GM18907 (cell line): ENCODE measurements around the gene MRPL43.
A peak's percentile ranks its signal among the peaks of the same experiment; 100 is the strongest.

Experiments
- ATAC-seq: cut with Tn5 transposase; IDR thresholded peaks from one replicate; pipeline ENCODE4 v1.9.1; 2021; ENCODE audit warnings: mild to moderate bottlenecking, moderate library complexity; ENCODE audit not compliant: unreplicated experiment

The MRPL43 gene

DNA sequence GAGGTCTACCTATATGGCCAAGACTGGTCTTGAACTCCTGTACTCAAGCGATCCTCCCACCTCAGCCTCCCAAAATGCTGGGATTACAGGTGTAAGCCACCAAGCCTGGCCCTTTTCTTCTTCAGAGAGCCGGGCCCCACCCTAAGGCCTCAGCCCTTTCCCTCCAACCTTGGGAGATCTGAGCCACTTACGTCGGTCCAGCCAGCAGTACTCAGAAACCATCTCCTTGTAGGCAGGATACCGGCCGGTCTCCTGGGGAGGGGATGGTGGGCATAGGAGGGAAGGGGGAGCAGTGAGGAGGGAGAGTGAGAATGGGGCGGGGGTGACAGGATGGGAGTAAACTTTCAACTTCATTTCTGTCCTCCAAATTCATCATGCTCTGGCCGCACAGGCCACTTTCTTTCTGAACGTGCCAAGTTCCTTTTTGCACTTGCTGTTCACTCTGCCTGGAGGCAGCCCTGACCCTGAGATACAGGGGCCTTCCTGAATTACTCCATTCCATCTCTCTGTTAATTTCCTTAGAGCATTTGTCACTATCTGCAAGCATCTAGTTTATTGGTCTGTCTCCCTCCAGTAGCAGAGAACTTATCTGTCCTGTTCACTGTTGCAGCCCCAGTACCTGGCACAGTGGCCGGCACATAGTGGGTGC lies 33.3 kb upstream of the MRPL43 start:
- ATAC-seq, result no peak

DNA sequence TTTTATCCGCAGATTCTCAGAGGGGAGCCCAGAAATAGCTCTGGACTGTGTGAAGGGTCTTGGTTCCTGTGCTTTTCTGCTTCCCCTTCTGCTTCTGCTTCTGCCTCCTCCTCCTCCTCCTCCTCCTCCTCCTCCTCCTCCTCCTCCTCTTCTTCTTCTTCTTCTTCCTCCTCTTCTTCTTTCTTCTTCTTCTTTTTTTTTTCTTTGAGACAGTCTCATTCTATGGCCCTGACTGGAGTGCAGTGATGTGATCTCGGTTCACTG lies 32.1 kb upstream of the MRPL43 start:
- no peak for ATAC-seq

- ATAC-seq, result no peak
Measured at GRCh38 chr10:101018600-101019439, 31.5 kb upstream of the MRPL43 start.

DNA sequence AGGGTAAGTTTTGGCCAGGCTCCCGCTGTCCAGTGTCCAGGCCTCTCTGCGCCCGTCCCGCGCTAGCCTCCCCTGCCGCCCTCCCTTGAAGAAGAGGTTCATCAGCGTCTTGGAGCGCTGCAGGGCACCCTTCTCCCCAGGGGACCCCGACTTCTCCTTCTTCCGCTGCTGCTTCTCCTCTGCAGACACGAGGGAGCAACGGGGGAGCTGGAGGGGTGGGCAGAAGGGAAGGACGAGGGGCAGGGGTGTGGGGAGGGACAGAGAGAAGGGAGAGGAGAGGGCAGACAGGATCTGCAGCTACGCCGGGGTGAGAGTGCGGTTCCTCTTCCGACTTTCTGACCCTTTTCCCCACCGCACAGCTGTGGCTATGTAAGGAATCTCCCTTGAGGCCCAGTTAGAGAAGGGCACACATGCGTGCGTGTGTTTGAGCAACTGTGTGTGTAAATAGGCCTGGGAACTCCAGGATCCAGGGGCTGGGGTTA lies 30.9 kb upstream of the MRPL43 start:
- ATAC-seq, result no peak

DNA sequence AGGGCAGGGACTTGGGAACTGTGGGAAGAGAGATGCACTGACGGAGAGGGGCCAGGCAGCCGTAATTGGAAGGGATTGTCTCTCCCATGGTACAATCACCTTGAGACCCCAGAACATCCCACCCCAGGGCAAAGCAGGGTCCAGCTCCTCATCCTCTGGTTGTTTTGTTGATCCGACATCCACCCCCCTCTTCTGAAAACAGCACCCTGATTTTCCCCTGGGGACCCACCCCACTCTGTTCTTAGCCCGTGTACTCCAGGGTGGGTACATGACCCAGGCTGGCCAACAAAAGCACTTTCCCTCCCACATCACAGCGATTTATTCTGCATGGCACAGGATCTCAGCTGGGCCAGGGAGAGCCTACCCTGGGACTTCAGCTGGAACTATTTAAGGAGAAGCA lies 29.5 kb upstream of the MRPL43 start:
- ATAC-seq, result no peak

GRCh38 chr10:101015582-101015973 lies 28.3 kb upstream of the MRPL43 start:
- no peak for ATAC-seq

DNA sequence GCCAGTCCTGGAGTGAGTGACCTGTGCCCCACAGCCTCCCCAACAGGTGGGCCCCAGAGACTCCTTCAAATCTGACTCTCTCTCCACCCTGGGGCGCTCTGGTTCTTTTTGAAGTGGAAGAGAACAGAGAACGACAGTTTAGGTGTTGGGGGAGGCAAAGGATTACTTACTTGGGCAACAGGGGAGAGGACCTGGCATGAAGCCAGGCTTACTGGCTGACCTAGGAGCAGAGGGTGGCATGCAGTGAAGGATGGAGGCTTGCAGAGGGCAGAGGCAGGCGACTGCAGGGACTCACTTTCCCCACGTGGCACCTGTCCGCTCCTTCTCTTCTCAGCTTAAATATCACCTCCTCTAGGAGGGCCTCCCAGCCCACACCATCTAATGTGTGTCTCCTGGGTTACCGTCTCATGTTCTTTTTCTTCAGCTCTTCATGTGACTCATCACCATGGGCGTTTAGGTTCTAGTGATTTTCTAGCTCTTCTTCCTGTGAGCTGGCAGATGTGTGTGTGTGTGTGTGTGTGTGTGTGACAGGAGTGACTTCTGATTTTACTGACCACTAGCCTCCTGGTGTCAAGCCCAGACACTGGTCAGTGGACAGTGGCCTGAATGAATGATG lies 27.8 kb upstream of the MRPL43 start:
- no peak for ATAC-seq

- ATAC-seq, result no peak
Measured at GRCh38 chr10:101014230-101014884, 27.1 kb upstream of the MRPL43 start.

GRCh38 chr10:101013365-101013825 lies 26.1 kb upstream of the MRPL43 start:
- no peak for ATAC-seq

GRCh38 chr10:101012525-101013364 lies 25.4 kb upstream of the MRPL43 start:
- ATAC-seq, result peak; percentile 86

DNA sequence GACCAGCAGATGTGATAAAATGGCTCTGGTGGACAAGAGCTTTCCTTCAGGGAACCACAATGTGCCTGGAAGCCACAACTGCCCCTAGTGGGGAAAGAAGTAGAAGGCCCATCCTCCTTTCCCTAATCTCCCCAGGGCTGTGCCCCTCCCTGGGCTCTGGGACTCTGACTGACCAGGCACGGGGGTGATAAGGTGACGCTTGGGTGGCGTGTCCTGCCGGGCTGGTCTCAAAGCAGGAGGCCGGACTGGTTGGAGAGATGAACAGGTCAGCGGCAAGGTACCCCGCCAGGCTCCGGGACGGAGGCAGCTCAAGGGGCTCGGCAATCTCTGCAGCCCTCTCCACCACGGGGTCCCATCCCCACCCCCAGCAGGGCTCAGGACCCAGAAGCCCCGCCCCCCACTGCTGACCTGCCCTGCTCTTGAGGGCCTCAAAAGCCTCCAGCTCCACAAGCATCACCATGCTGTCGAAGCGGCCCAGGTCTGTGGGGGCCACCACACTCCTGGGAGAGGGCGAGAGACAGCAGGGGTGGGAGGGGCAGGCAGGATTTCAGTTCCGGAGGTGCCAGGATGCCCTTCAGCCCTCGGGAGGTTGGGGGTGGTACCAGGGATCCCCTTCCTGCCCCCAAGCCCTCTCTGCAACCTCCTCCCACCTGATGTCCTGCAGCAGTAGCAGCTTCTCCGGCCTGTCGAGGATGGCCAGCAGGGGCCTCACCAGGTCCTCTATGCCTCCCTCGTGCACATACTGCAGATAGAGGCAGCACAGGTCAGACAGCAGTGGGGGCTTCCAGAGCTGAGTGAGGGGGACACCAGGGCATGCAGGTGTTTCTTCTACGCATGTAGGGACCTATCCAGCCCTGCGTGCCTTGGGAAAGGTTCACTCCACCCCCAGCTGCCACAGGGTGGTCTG lies 24.5 kb upstream of the MRPL43 start:
- ATAC-seq, result no peak

DNA sequence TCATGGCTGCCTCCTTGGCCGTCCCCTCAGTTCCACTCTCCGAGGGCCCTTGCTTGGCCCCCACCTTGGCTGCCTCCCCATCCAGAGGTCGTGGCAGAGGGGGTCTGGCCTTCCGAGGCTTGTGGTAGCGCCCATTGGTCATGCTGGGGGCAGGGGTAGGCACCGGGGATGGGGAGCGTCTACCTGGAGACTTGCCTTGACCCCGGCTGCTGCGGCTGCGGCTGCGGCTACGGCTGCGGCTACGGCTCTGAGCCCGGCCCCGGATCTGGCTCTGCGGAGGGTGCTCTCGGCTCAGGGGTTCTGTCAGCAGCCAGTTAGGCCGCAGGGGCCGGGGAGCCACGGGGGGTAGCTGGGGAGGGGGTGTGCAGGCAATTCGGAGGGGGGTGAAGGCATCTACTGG lies 23.0 kb upstream of the MRPL43 start:
- ATAC-seq, result no peak

- ATAC-seq, result no peak
Measured at GRCh38 chr10:101008823-101009423, 21.6 kb upstream of the MRPL43 start.

GRCh38 chr10:101007915-101008822 lies 20.9 kb upstream of the MRPL43 start:
- ATAC-seq, result no peak

GRCh38 chr10:101007099-101007711 lies 19.9 kb upstream of the MRPL43 start:
- ATAC-seq, result no peak

GRCh38 chr10:101006593-101007098 lies 19.3 kb upstream of the MRPL43 start:
- no peak for ATAC-seq

GRCh38 chr10:101005869-101006567 lies 18.7 kb upstream of the MRPL43 start:
- no peak for ATAC-seq
